SK-N-SH treated with all-trans-retinoic acid at 6 μM for 48 hours (cell line): ENCODE measurements around the gene GRK1.

Experiments used
- ARNTL ChIP-seq: fragments of 450-650 bp; formaldehyde crosslinking; IDR thresholded peaks from 2 replicates; pipeline ENCODE4 v1.5.0; 2020; ENCODE audit warnings: low read depth, mild to moderate bottlenecking, moderate library complexity, borderline replicate concordance
- BACH2 ChIP-seq: fragments of 250-450 bp; sonication (Bioruptor Pico); IDR thresholded peaks from 2 replicates; pipeline ENCODE4 v1.9.0; 2021; ENCODE audit warnings: mild to moderate bottlenecking, borderline replicate concordance
- GLIS3 ChIP-seq: fragments of 250-450 bp; sonication (Bioruptor Pico); IDR thresholded peaks from 2 replicates; pipeline ENCODE4 v1.5.0; 2020; ENCODE audit warnings: mild to moderate bottlenecking, moderate library complexity
- ISL1 ChIP-seq: fragments of 250-450 bp; sonication (Bioruptor Pico); IDR thresholded peaks from 2 replicates; pipeline ENCODE4 v2.1.2; 2022; ENCODE audit warnings: mild to moderate bottlenecking, moderate library complexity
- RARB ChIP-seq: fragments of 250-450 bp; sonication (Bioruptor Pico); IDR thresholded peaks from 2 replicates; pipeline ENCODE4 v1.8.0; 2021; ENCODE audit warnings: mild to moderate bottlenecking, moderate library complexity
- TOX ChIP-seq: fragments of 250-450 bp; sonication (Bioruptor Pico); IDR thresholded peaks from 2 replicates; pipeline ENCODE4 v1.8.0; 2021; ENCODE audit warnings: mild to moderate bottlenecking, moderate library complexity, borderline replicate concordance
- ZFP30 ChIP-seq: fragments of 450-650 bp; formaldehyde crosslinking; IDR thresholded peaks from 2 replicates; pipeline ENCODE4 v1.5.0; 2022; ENCODE audit warnings: mild to moderate bottlenecking, moderate library complexity
- ZNF8 ChIP-seq: fragments of 450-650 bp; formaldehyde crosslinking; IDR thresholded peaks from 2 replicates; pipeline ENCODE4 v1.5.0; 2020; ENCODE audit warnings: mild to moderate bottlenecking, moderate library complexity
- TF ChIP-seq, protein P1 (sequence below): fragments of 250-450 bp; sonication (Bioruptor Pico); IDR thresholded peaks from 2 replicates; pipeline ENCODE4 v1.5.0; 2020; ENCODE audit warnings: mild to moderate bottlenecking, moderate library complexity
- TF ChIP-seq, protein P2 (sequence below): fragments of 250-450 bp; sonication (Bioruptor Pico); IDR thresholded peaks from 2 replicates; pipeline ENCODE4 v1.8.0; 2020; ENCODE audit warnings: mild to moderate bottlenecking, moderate library complexity, borderline replicate concordance

GRCh38 chr13:113723410-113724015 lies 56.5 kb downstream of the GRK1 start:
- TF ChIP-seq ZFP30: no peak
- TF ChIP-seq, protein P1, sequence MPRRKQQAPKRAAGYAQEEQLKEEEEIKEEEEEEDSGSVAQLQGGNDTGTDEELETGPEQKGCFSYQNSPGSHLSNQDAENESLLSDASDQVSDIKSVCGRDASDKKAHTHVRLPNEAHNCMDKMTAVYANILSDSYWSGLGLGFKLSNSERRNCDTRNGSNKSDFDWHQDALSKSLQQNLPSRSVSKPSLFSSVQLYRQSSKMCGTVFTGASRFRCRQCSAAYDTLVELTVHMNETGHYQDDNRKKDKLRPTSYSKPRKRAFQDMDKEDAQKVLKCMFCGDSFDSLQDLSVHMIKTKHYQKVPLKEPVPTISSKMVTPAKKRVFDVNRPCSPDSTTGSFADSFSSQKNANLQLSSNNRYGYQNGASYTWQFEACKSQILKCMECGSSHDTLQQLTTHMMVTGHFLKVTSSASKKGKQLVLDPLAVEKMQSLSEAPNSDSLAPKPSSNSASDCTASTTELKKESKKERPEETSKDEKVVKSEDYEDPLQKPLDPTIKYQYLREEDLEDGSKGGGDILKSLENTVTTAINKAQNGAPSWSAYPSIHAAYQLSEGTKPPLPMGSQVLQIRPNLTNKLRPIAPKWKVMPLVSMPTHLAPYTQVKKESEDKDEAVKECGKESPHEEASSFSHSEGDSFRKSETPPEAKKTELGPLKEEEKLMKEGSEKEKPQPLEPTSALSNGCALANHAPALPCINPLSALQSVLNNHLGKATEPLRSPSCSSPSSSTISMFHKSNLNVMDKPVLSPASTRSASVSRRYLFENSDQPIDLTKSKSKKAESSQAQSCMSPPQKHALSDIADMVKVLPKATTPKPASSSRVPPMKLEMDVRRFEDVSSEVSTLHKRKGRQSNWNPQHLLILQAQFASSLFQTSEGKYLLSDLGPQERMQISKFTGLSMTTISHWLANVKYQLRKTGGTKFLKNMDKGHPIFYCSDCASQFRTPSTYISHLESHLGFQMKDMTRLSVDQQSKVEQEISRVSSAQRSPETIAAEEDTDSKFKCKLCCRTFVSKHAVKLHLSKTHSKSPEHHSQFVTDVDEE (CRISPR knock-in tag): no peak
- no peak for TF ChIP-seq ZNF8
- no peak for TF ChIP-seq ARNTL (CRISPR knock-in tag)
- TF ChIP-seq RARB (CRISPR knock-in tag): no peak
- no peak for TF ChIP-seq TOX (CRISPR knock-in tag)
- TF ChIP-seq GLIS3 (CRISPR knock-in tag): no peak
- TF ChIP-seq ISL1 (CRISPR knock-in tag): no peak
- TF ChIP-seq, protein P2, sequence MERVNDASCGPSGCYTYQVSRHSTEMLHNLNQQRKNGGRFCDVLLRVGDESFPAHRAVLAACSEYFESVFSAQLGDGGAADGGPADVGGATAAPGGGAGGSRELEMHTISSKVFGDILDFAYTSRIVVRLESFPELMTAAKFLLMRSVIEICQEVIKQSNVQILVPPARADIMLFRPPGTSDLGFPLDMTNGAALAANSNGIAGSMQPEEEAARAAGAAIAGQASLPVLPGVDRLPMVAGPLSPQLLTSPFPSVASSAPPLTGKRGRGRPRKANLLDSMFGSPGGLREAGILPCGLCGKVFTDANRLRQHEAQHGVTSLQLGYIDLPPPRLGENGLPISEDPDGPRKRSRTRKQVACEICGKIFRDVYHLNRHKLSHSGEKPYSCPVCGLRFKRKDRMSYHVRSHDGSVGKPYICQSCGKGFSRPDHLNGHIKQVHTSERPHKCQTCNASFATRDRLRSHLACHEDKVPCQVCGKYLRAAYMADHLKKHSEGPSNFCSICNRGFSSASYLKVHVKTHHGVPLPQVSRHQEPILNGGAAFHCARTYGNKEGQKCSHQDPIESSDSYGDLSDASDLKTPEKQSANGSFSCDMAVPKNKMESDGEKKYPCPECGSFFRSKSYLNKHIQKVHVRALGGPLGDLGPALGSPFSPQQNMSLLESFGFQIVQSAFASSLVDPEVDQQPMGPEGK: no peak
- no peak for TF ChIP-seq BACH2 (CRISPR knock-in tag)
